ENCODE measurements around the gene C16orf74.

DNA sequence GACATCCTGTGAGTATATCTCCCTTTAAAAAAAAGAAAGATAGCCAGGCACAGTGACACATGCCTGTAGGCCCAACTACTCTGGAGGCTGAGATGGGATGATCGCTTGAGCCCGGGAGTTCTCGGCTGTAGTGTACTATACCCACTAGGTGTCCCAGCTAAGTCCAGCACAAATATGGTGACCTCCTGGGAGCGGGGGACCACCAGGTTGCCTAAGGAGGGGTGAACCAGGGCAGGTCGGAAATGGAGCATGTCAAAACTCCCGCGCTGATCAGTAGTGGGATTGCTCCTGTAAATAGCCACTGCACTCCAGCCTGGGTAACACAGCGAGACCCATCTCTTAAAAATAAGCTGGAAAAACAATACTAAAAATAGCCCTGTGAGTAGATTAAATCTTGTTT, 91.6 kb downstream of the C16orf74 start:
- TF ChIP-seq HDAC2 (IDR thresholded peaks at IDR 0.05; ENCODE audit: borderline replicate concordance in 1 of 2, low read depth in 2 of 2, low read length in 2 of 2) (no peak), EZH2 (IDR thresholded peaks at IDR 0.05; ENCODE audit: low read depth, low read length, severe bottlenecking) (no peak), CBX8 (IDR thresholded peaks at IDR 0.05; ENCODE audit: borderline replicate concordance, low read depth, low read length) (no peak), CHD2 (IDR thresholded peaks at IDR 0.05; ENCODE audit: low read length) (no peak), JUN (IDR thresholded peaks at IDR 0.05; ENCODE audit: low read depth, low read length) (no peak)
- TF ChIP-seq, protein P1, sequence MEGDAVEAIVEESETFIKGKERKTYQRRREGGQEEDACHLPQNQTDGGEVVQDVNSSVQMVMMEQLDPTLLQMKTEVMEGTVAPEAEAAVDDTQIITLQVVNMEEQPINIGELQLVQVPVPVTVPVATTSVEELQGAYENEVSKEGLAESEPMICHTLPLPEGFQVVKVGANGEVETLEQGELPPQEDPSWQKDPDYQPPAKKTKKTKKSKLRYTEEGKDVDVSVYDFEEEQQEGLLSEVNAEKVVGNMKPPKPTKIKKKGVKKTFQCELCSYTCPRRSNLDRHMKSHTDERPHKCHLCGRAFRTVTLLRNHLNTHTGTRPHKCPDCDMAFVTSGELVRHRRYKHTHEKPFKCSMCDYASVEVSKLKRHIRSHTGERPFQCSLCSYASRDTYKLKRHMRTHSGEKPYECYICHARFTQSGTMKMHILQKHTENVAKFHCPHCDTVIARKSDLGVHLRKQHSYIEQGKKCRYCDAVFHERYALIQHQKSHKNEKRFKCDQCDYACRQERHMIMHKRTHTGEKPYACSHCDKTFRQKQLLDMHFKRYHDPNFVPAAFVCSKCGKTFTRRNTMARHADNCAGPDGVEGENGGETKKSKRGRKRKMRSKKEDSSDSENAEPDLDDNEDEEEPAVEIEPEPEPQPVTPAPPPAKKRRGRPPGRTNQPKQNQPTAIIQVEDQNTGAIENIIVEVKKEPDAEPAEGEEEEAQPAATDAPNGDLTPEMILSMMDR (IDR thresholded peaks at IDR 0.05; ENCODE audit: control extremely low read depth in 1 of 3, insufficient read depth in 1 of 3, low read depth in 1 of 3, low read length in 3 of 3) = no peak
